Endothelial cell of umbilical vein (primary cell): ENCODE results near the gene DIPK1A. TPM values are rescaled to one million over a fixed set of nuclear protein-coding genes. Genes with fewer than 3 reads are reported as not detected.

Experiments
- BruUV-seq: library from RNA; stranded (reverse); fragments of 400-500 nt; replicated peaks from 2 replicates; lab custom pipeline; 2021; lab: Mats Ljungman, UMichigan
- CTCF ChIA-PET: fragments of 300-600, 350-600 bp; sonication (Branson Sonifier 250); formaldehyde crosslinking; loops from one replicate; lab custom pipeline; 2021; ENCODE audit warnings: antibody characterized with exemption, inconsistent platforms; lab: Charles Lee
- POLR2A ChIA-PET: fragments of 300-600, 350-600 bp; sonication (Branson Sonifier 250); formaldehyde crosslinking; loops from one replicate; lab custom pipeline; 2021; ENCODE audit warnings: antibody characterized with exemption, inconsistent platforms; lab: Charles Lee
- DNase-seq: peaks from one replicate; pipeline ENCODE4 v3.0.0-alpha.2; 2011; ENCODE audit warnings: low read depth, low spot score
- FAIRE-seq: peaks from 2 replicates; lab custom pipeline; 2011; peaks lifted over from hg19 to GRCh38; lab: Jason Lieb, UNC
- H2AFZ ChIP-seq: 2 replicates; pipeline ENCODE4 v1.6.0; 2012; ENCODE audit warnings: low read depth, low read length, control low read depth, inconsistent platforms
- H3K27ac ChIP-seq: 2 replicates; pipeline ENCODE4 v1.5.1; 2011; ENCODE audit warnings: low read depth, mild to moderate bottlenecking, control low read depth, low read length, moderate library complexity; ENCODE audit not compliant: insufficient read depth
- H3K27me3 ChIP-seq, 2 experiments: 2 replicates each; pipeline versions ENCODE4 v1.6.0 to v1.6.1; 2011; ENCODE audit warnings: low read length in 2 of 2, mixed read lengths in 1 of 2; ENCODE audit not compliant: control insufficient read depth in 2 of 2, insufficient read depth in 2 of 2
- H3K36me3 ChIP-seq, 2 experiments: 2 replicates in 1 of 2; 3 replicates in 1 of 2; pipeline ENCODE4 v1.5.1; 2011; ENCODE audit warnings: low read length in 2 of 2, mild to moderate bottlenecking in 1 of 2, moderate library complexity in 1 of 2; ENCODE audit not compliant: control insufficient read depth in 2 of 2, insufficient read depth in 2 of 2; ENCODE audit errors: extremely low read depth in 1 of 2
- H3K4me1 ChIP-seq: 3 replicates; pipeline ENCODE4 v1.5.1; 2011; ENCODE audit warnings: mild to moderate bottlenecking, low read length; ENCODE audit not compliant: control insufficient read depth, insufficient read depth; ENCODE audit errors: extremely low read depth
- H3K4me2 ChIP-seq: 2 replicates; pipeline ENCODE4 v1.6.1; 2011; ENCODE audit warnings: low read length, control low read depth, mixed read lengths; ENCODE audit not compliant: insufficient read depth
- H3K4me3 ChIP-seq, 3 experiments: fragments of 200-600 bp in 1 of 3; sonication (generic), shearing (Covaris generic) in 1 of 3; replicated peaks in 1 of 3; 2 replicates each; pipeline ENCODE4 v1.5.1; 2011 to 2016; ENCODE audit warnings: control low read depth in 3 of 3, low read length in 3 of 3, mild to moderate bottlenecking in 2 of 3, inconsistent platforms in 1 of 3, low read depth in 1 of 3, moderate library complexity in 1 of 3; ENCODE audit not compliant: insufficient read depth in 1 of 3
- H3K79me2 ChIP-seq: 2 replicates; pipeline ENCODE4 v1.6.0; 2012; ENCODE audit warnings: low read length, inconsistent platforms; ENCODE audit not compliant: control insufficient read depth, insufficient read depth
- H3K9ac ChIP-seq: replicated peaks from 2 replicates; pipeline ENCODE3; 2011; ENCODE audit warnings: low read length, control low read depth; ENCODE audit not compliant: insufficient read depth; ENCODE audit errors: extremely low read depth
- H3K9me1 ChIP-seq: replicated peaks from 3 replicates; pipeline ENCODE4 v1.6.0; 2011; ENCODE audit warnings: mild to moderate bottlenecking, low read length; ENCODE audit not compliant: control insufficient read depth, insufficient read depth; ENCODE audit errors: extremely low read depth
- H3K9me3 ChIP-seq: replicated peaks from 2 replicates; pipeline ENCODE4 v1.5.1; 2012; ENCODE audit warnings: low read length, inconsistent platforms; ENCODE audit not compliant: control insufficient read depth, insufficient read depth
- H4K20me1 ChIP-seq: replicated peaks from 2 replicates; pipeline ENCODE3; 2011; ENCODE audit warnings: mild to moderate bottlenecking, low read length; ENCODE audit not compliant: control insufficient read depth, insufficient read depth; ENCODE audit errors: extremely low read depth
- EZH2 ChIP-seq: IDR thresholded peaks from 2 replicates; pipeline ENCODE4 v1.6.1; 2012; ENCODE audit warnings: borderline replicate concordance, low read depth, mild to moderate bottlenecking, moderate library complexity, low read length, inconsistent platforms; ENCODE audit not compliant: severe bottlenecking
- FOS ChIP-seq: IDR thresholded peaks from 2 replicates; pipeline ENCODE4 v1.6.1; 2011; ENCODE audit warnings: mild to moderate bottlenecking, low read length, moderate library complexity, borderline replicate concordance; ENCODE audit not compliant: insufficient read depth
- GATA2 ChIP-seq: IDR thresholded peaks from 2 replicates; pipeline ENCODE4 v1.7.0; 2011; ENCODE audit warnings: low read depth, mild to moderate bottlenecking, moderate library complexity, mixed read lengths, low read length; ENCODE audit not compliant: insufficient read length, insufficient read depth
- JUN ChIP-seq: IDR thresholded peaks from 2 replicates; pipeline ENCODE4 v1.6.1; 2011; ENCODE audit warnings: borderline replicate concordance, low read depth; ENCODE audit not compliant: insufficient read length, insufficient read depth
- MYC ChIP-seq: IDR thresholded peaks from one replicate; pipeline ENCODE4 v1.6.1; 2011; ENCODE audit warnings: mild to moderate bottlenecking, low read depth, low read length
- POLR2A ChIP-seq: IDR thresholded peaks from 2 replicates; pipeline ENCODE4 v1.6.1; 2012; ENCODE audit warnings: low read depth, mild to moderate bottlenecking, control low read depth, low read length
- POLR2AphosphoS5 ChIP-seq: IDR thresholded peaks from 2 replicates; pipeline ENCODE4 v1.6.1; 2012; ENCODE audit warnings: low read depth, mild to moderate bottlenecking, control low read depth, low read length, moderate library complexity; ENCODE audit not compliant: insufficient read depth
- dilution Hi-C: fragments of 300-500 bp; cut with MboI; formaldehyde crosslinking; loops from one replicate; pipeline ENCODE4 v1.15.0; 2019; ENCODE audit warnings: low sequenced_read_pairs; ENCODE audit not compliant: extremely low pct_ligation_motif_present
- intact Hi-C: fragments of 100-400 bp; cut with micrococcal nuclease; formaldehyde crosslinking; loops from one replicate; pipeline ENCODE4 v1.10.0; 2022
- polyA plus RNA-seq, 4 experiments: library from polyadenylated mRNA; depleted of rRNA in 3 of 4; stranded (reverse) in 3 of 4; unstranded in 1 of 4; fragments of >200 nt; gene quantifications; 2 replicates each; pipeline versions ENCODE4 v1.2.1 to v1.2.3, GENCODE V29; 2011 to 2012; ENCODE audit warnings: missing spikeins in 1 of 4
- total RNA-seq: library from RNA; stranded (reverse); gene quantifications from 2 replicates; pipeline ENCODE4 v1.2.3, GENCODE V29; 2021
- TF ChIP-seq, protein P1 (sequence below), 2 donors: IDR thresholded peaks; 1 replicate in 1 of 2; 2 replicates in 1 of 2; pipeline ENCODE4 v1.5.1; 2011; ENCODE audit warnings: low read length in 2 of 2, mild to moderate bottlenecking in 2 of 2, moderate library complexity in 2 of 2, control low read depth in 1 of 2, inconsistent platforms in 1 of 2, low read depth in 1 of 2; ENCODE audit not compliant: insufficient read depth in 1 of 2; ENCODE audit errors: extremely low read depth in 1 of 2
- TF ChIP-seq, protein P2 (sequence below): IDR thresholded peaks from 2 replicates; pipeline ENCODE4 v1.6.1; 2011; ENCODE audit not compliant: insufficient read depth, insufficient read length

The DIPK1A gene
- total and polyA plus RNA-seq, 2 donors (not counting 3 experiments of a cell fraction or from before 2014, with no cell fraction given): 0.25 to 0.93 TPM

DNA sequence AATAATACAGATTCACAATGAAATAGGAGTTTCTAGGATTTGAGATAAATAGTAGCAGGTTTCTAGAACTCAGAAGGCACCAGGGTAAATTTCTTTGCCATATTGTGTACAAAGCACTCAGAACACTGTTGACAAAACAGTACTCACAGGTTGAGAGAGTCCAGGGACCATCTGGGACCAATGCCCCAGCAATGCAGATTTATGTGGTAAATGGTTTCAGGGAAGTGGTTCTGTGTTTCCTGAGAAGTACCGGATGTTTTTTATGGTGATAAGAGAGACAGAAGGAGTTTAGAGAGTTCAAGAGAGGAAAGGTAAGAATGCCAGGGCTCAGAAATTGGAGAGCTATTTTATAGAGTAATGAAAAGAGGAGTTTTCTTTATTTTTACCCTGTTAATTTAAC is 29.6 kb upstream of the DIPK1A start:
- no peaks in the 10 kb centered on the region for H4K20me1 ChIP-seq
- ChIA-PET CTCF (interaction anchor here (0.9 to 1.6 kb wide), 5 partner anchors 11 to 132 kb away, joined by 3 to 14 read pairs (median 4); partner anchors contain the start of gene DIPK1A), POLR2A (no interaction called here)
- H3K79me2 ChIP-seq: no peaks in the 10 kb centered on the region
- TF ChIP-seq JUN (no peak), POLR2AphosphoS5 (no peak), MYC (no peak), FOS (no peak), EZH2 (no peak), GATA2 (no peak), POLR2A (no peak)
- TF ChIP-seq, protein P1, sequence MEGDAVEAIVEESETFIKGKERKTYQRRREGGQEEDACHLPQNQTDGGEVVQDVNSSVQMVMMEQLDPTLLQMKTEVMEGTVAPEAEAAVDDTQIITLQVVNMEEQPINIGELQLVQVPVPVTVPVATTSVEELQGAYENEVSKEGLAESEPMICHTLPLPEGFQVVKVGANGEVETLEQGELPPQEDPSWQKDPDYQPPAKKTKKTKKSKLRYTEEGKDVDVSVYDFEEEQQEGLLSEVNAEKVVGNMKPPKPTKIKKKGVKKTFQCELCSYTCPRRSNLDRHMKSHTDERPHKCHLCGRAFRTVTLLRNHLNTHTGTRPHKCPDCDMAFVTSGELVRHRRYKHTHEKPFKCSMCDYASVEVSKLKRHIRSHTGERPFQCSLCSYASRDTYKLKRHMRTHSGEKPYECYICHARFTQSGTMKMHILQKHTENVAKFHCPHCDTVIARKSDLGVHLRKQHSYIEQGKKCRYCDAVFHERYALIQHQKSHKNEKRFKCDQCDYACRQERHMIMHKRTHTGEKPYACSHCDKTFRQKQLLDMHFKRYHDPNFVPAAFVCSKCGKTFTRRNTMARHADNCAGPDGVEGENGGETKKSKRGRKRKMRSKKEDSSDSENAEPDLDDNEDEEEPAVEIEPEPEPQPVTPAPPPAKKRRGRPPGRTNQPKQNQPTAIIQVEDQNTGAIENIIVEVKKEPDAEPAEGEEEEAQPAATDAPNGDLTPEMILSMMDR (IDR thresholded peaks at IDR 0.05; ENCODE audit: extremely low read depth in 1 of 2, insufficient read depth in 1 of 2, low read depth in 1 of 2, low read length in 2 of 2): no peak
- TF ChIP-seq, protein P2, sequence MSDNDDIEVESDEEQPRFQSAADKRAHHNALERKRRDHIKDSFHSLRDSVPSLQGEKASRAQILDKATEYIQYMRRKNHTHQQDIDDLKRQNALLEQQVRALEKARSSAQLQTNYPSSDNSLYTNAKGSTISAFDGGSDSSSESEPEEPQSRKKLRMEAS: no peak
- H3K4me3 ChIP-seq: no peak overlapping the region
- FAIRE-seq (no peak), DNase-seq (no peak)
- no peaks in the 10 kb centered on the region for H3K4me1 ChIP-seq
- H3K9me3 ChIP-seq: no peaks in the 10 kb centered on the region
- peaks cover 0 to 2% of the 10 kb centered on the region in 2 experiments for H3K27me3 ChIP-seq
- H2AFZ ChIP-seq: no peak overlapping the region
- dilution Hi-C loops: no loop called here
- no peaks in the 10 kb centered on the region for H3K36me3 ChIP-seq
- BruUV-seq: no TSS peak
- H3K9me1 ChIP-seq: no peaks in the 10 kb centered on the region
- no peak overlapping the region for H3K27ac ChIP-seq
- intact Hi-C loops: no loop called here
- H3K9ac ChIP-seq: no peak overlapping the region
- no peak overlapping the region for H3K4me2 ChIP-seq
